Activated CD8-positive, alpha-beta memory T cell treated with anti-CD3 and anti-CD28 coated beads, Interleukin-2, amount 10 ng/mL, durations not matched to agents 7 days and 5 days (primary cell): ENCODE data around the gene TUBGCP2. TPM values are rescaled to one million over a fixed set of nuclear protein-coding genes. Genes with fewer than 3 reads are reported as not detected.
A peak's percentile ranks its signal among the peaks of the same experiment; 100 is the strongest.

ENCODE experiments used
- ATAC-seq: fragments of 150-1000 bp; cut with Tn5 transposase; one replicate; pipeline ENCODE4 v1.10.0; 2021; ENCODE audit warnings: moderate library complexity
- CTCF ChIA-PET: fragments of 350-600 bp; sonication (Branson Sonifier 250); formaldehyde crosslinking; loops from one replicate; lab custom pipeline; 2021; ENCODE audit warnings: antibody characterized with exemption; lab: Charles Lee
- DNase-seq: peaks from one replicate; pipeline ENCODE4 v3.0.0-alpha.2; 2020
- H3K27ac Mint-ChIP-seq: one replicate; pipeline ENCODE4 v1.8.0; 2021; ENCODE audit warnings: mild to moderate bottlenecking, mixed read lengths
- H3K27me3 Mint-ChIP-seq: one replicate; pipeline ENCODE4 v1.8.0; 2021; ENCODE audit warnings: mixed read lengths
- H3K36me3 Mint-ChIP-seq: one replicate; pipeline ENCODE4 v1.8.0; 2021; ENCODE audit warnings: mild to moderate bottlenecking, mixed read lengths
- H3K4me1 Mint-ChIP-seq: one replicate; pipeline ENCODE4 v1.8.0; 2021; ENCODE audit warnings: mixed read lengths
- H3K4me3 Mint-ChIP-seq: one replicate; pipeline ENCODE4 v1.8.0; 2021; ENCODE audit warnings: mild to moderate bottlenecking, moderate library complexity, mixed read lengths
- H3K9me3 Mint-ChIP-seq: one replicate; pipeline ENCODE4 v1.8.0; 2022; ENCODE audit warnings: low read depth, mixed read lengths
- total RNA-seq, 2 experiments: library from RNA; stranded (reverse); gene quantifications; one replicate each; pipeline ENCODE4 v1.2.3, GENCODE V29; 2021

TUBGCP2 gene
- total RNA-seq, result 10 to 100 TPM; 60.4 to 64.7 TPM

GRCh38 chr10:133308421-133309099 is at the start of gene TUBGCP2, which contains the start of gene ZNF511:
TSS of gene TUBGCP2 (minus strand) at chr10:133308872. CDS start at chr10:133302941, 5,931 bp downstream.
TSS of gene ZNF511 (plus strand) at chr10:133308914. CDS start at chr10:133308944, 30 bp downstream.
- Mint-ChIP-seq H3K4me3 (peak within 1 kb of the TSS; percentile 96), H3K4me1 (peaks cover 25% of the 10 kb centered on the region), H3K27me3 (no peaks in the 10 kb centered on the region), H3K9me3 (no peaks in the 10 kb centered on the region), H3K36me3 (peaks cover 6% of the 10 kb centered on the region), H3K27ac (peak within 1 kb of the TSS; percentile 97)
- CTCF ChIA-PET, result interaction anchor here (0.9 to 3.2 kb wide), 17 partner anchors 10 to 83 kb away, joined by 3 to 25 read pairs (median 4); partner anchors contain the start of genes ADAM8 and CALY
- DNase-seq (peak; percentile 91), ATAC-seq (peak; percentile 82)

GRCh38 chr10:133357285-133358161 is 48.9 kb upstream of the TUBGCP2 start, which contains the start of gene FUOM:
TSS of gene FUOM (minus strand) at chr10:133358019. CDS start at chr10:133358007, 12 bp downstream.
- CTCF ChIA-PET, result interaction anchor here (0.7 to 1.5 kb wide), 5 partner anchors 9 to 82 kb away, joined by 3 to 7 read pairs (median 3); no protein-coding TSS in a partner anchor
- ATAC-seq (peak; percentile 91), DNase-seq (peak; percentile 75)
- Mint-ChIP-seq H3K27me3 (no peaks in the 10 kb centered on the region), H3K4me1 (peaks cover 13% of the 10 kb centered on the region), H3K36me3 (peaks cover 2% of the 10 kb centered on the region), H3K4me3 (peak within 1 kb of the TSS; percentile 62), H3K27ac (no peak within 1 kb of the TSS), H3K9me3 (no peaks in the 10 kb centered on the region)

- DNase-seq, result no peak
- no peaks in the 10 kb centered on the region for H3K36me3 Mint-ChIP-seq
Measured at GRCh38 chr10:133356549-133357284, 48.0 kb upstream of the TUBGCP2 start.

GRCh38 chr10:133355991-133356390 is 47.3 kb upstream of the TUBGCP2 start:
- no peaks in the 10 kb centered on the region for H3K36me3 Mint-ChIP-seq
- no peaks in the 10 kb centered on the region for H3K9me3 Mint-ChIP-seq
- CTCF ChIA-PET, result interaction anchor here (1.1 to 1.2 kb wide), 2 partner anchors 27 to 35 kb away, joined by 3 read pairs; no protein-coding TSS in a partner anchor
- no peak overlapping the region for H3K4me3 Mint-ChIP-seq
- no peaks in the 10 kb centered on the region for H3K27me3 Mint-ChIP-seq
- ATAC-seq (no peak), DNase-seq (no peak)
- H3K4me1 Mint-ChIP-seq, result peaks cover 2% of the 10 kb centered on the region
- no peak overlapping the region for H3K27ac Mint-ChIP-seq

More at GRCh38 chr10:133356549-133357284, 48.0 kb upstream of the TUBGCP2 start:
- CTCF ChIA-PET, result interaction anchor here (1.1 to 1.5 kb wide), 5 partner anchors 27 to 82 kb away, joined by 3 to 7 read pairs (median 3); no protein-coding TSS in a partner anchor
- ATAC-seq, result no peak
- Mint-ChIP-seq H3K9me3 (no peaks in the 10 kb centered on the region), H3K27me3 (no peaks in the 10 kb centered on the region), H3K4me1 (peaks cover 7% of the 10 kb centered on the region), H3K4me3 (peak overlapping the region; percentile 62), H3K27ac (no peak overlapping the region)

- no peaks in the 10 kb centered on the region for H3K27me3 Mint-ChIP-seq
- DNase-seq (no peak), ATAC-seq (no peak)
- no peaks in the 10 kb centered on the region for H3K9me3 Mint-ChIP-seq
- H3K4me3 Mint-ChIP-seq, result no peak overlapping the region
- H3K4me1 Mint-ChIP-seq, result peaks cover 2% of the 10 kb centered on the region
- H3K27ac Mint-ChIP-seq, result no peak overlapping the region
- no peaks in the 10 kb centered on the region for H3K36me3 Mint-ChIP-seq
- CTCF ChIA-PET, result interaction anchor here (1.2 kb wide), 1 partner anchor 26 kb away, joined by 3 read pairs; no protein-coding TSS in a partner anchor
Measured at GRCh38 chr10:133355266-133355665, 46.6 kb upstream of the TUBGCP2 start.

- Mint-ChIP-seq H3K9me3 (no peaks in the 10 kb centered on the region), H3K4me1 (peaks cover 2% of the 10 kb centered on the region), H3K27me3 (no peaks in the 10 kb centered on the region), H3K36me3 (no peaks in the 10 kb centered on the region), H3K27ac (no peak overlapping the region), H3K4me3 (no peak overlapping the region)
- ATAC-seq (no peak), DNase-seq (no peak)
- CTCF ChIA-PET, result no interaction called here
Measured at GRCh38 chr10:133354672-133355240, 46.1 kb upstream of the TUBGCP2 start.

GRCh38 chr10:133353988-133354605 is 45.4 kb upstream of the TUBGCP2 start:
- Mint-ChIP-seq H3K27me3 (no peaks in the 10 kb centered on the region), H3K9me3 (no peaks in the 10 kb centered on the region), H3K4me1 (peaks cover 4% of the 10 kb centered on the region), H3K27ac (no peak overlapping the region), H3K4me3 (no peak overlapping the region), H3K36me3 (no peaks in the 10 kb centered on the region)
- DNase-seq (no peak), ATAC-seq (no peak)
- CTCF ChIA-PET, result interaction anchor here (0.7 to 2.3 kb wide), 2 partner anchors 24 to 1467 kb away, joined by 3 to 7 read pairs; no protein-coding TSS in a partner anchor

- Mint-ChIP-seq H3K4me3 (no peak overlapping the region), H3K4me1 (peaks cover 5% of the 10 kb centered on the region), H3K27me3 (no peaks in the 10 kb centered on the region), H3K9me3 (no peaks in the 10 kb centered on the region), H3K36me3 (no peaks in the 10 kb centered on the region), H3K27ac (no peak overlapping the region)
- ATAC-seq (no peak), DNase-seq (no peak)
- CTCF ChIA-PET, result interaction anchor here (0.7 to 2.3 kb wide), 3 partner anchors 23 to 1466 kb away, joined by 3 to 7 read pairs (median 3); no protein-coding TSS in a partner anchor
Measured at GRCh38 chr10:133353202-133353959, 44.7 kb upstream of the TUBGCP2 start.

- no peaks in the 10 kb centered on the region for H3K36me3 Mint-ChIP-seq
- CTCF ChIA-PET, result interaction anchor here (1.0 to 2.3 kb wide), 2 partner anchors 16 to 22 kb away, joined by 3 to 7 read pairs; no protein-coding TSS in a partner anchor
Measured at GRCh38 chr10:133351408-133352318, 43.0 kb upstream of the TUBGCP2 start.

GRCh38 chr10:133350950-133351329 is 42.3 kb upstream of the TUBGCP2 start:
- H3K27ac Mint-ChIP-seq, result no peak overlapping the region
- DNase-seq, result no peak
- peaks cover 2% of the 10 kb centered on the region for H3K4me1 Mint-ChIP-seq
- H3K36me3 Mint-ChIP-seq, result no peaks in the 10 kb centered on the region
- no peaks in the 10 kb centered on the region for H3K27me3 Mint-ChIP-seq
- no peak overlapping the region for H3K4me3 Mint-ChIP-seq
- no peak for ATAC-seq
- CTCF ChIA-PET, result no interaction called here
- H3K9me3 Mint-ChIP-seq, result no peaks in the 10 kb centered on the region

More at GRCh38 chr10:133351408-133352318, 43.0 kb upstream of the TUBGCP2 start:
- Mint-ChIP-seq H3K27me3 (no peaks in the 10 kb centered on the region), H3K4me3 (no peak overlapping the region), H3K9me3 (no peaks in the 10 kb centered on the region), H3K27ac (no peak overlapping the region), H3K4me1 (peaks cover 5% of the 10 kb centered on the region)
- no peak for ATAC-seq
- DNase-seq, result no peak
